ENCODE results near the gene MLNR. TPM values are rescaled to one million over a fixed set of nuclear protein-coding genes. Genes with fewer than 3 reads are reported as not detected.
A peak's percentile ranks its signal among the peaks of the same experiment; 100 is the strongest.

MLNR gene
- total RNA-seq, 2 donors from 2014 or later = 0.41 to 2.0 TPM

DNA sequence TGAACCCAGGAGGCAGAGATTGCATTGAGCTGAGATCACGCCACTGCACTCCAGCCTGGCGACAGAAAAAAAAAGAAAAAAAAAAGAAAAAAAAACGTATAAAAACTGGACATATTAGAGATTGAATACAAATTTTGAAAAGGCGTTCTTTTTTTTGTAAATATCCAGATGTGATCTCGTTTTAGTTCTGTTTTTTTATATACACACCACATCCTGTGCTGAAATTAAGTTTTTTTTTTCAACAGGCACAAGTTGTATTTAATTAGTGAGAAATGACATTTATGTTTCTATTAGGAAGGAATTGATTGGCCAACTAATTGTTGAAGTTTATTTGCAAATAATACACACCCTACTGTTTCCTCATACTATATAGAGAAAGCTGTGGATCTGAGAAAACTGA, 31.2 kb downstream of the MLNR start:
- TF ChIP-seq, protein P1, sequence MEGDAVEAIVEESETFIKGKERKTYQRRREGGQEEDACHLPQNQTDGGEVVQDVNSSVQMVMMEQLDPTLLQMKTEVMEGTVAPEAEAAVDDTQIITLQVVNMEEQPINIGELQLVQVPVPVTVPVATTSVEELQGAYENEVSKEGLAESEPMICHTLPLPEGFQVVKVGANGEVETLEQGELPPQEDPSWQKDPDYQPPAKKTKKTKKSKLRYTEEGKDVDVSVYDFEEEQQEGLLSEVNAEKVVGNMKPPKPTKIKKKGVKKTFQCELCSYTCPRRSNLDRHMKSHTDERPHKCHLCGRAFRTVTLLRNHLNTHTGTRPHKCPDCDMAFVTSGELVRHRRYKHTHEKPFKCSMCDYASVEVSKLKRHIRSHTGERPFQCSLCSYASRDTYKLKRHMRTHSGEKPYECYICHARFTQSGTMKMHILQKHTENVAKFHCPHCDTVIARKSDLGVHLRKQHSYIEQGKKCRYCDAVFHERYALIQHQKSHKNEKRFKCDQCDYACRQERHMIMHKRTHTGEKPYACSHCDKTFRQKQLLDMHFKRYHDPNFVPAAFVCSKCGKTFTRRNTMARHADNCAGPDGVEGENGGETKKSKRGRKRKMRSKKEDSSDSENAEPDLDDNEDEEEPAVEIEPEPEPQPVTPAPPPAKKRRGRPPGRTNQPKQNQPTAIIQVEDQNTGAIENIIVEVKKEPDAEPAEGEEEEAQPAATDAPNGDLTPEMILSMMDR (IDR thresholded peaks at IDR 0.05) = no peak
- no peak for DNase-seq (ENCODE audit: low spot score)
- Histone ChIP-seq H3K27ac (no peak overlapping the region), H3K4me1 (ENCODE audit: control insufficient read depth in 1 of 2, low read depth in 2 of 2) (peaks cover 10 to 21% of the 10 kb centered on the region in 2 donors), H3K9me3 (no peaks in the 10 kb centered on the region), H3K36me3 (peaks cover 9% of the 10 kb centered on the region), H3K27me3 (replicated peaks; ENCODE audit: insufficient read depth) (no peaks in the 10 kb centered on the region), H3K4me3 (no peak overlapping the region)
- no peak for ATAC-seq (ENCODE audit: insufficient number of reproducible peaks, low FRiP score, low read depth)

DNA sequence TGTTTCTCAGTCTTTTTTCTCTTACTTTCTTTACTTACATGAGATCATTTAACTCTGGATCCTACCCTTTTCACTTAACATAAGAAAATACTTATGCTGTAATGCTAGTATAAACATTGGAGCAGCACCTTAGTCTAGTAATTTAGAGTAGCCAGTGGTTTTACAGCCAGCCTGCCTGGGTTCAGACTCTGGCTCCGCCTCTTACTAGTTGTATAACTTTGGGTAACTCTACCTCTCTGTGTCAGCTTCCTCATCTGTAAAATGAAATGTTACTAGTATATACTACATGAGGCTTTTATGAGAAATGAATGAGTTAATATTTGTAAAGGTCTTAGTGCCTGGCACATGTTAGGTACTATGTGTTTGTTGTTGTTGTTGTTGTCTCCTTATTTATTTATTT, 33.2 kb downstream of the MLNR start:
- H3K9me3 ChIP-seq = no peaks in the 10 kb centered on the region
- ATAC-seq (ENCODE audit: insufficient number of reproducible peaks, low FRiP score, low read depth) = no peak

DNA sequence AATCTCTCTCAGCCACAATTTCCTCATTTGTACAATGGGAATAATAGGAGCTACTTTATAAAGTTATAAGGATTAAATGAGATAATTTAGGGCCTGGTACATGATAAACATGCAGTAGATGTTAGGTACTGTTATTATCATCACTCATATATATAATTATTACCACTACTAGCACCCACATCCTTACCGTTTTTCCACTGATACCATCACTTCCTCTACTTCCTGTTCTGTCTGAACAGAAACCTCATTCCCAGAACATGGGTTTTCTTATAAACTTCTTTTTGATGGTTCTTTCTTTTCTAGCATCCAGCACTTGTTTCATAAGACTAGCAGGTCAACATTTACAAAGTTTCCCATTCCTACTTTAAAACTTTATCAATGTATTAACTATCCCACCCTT, 33.9 kb downstream of the MLNR start:
- DNase-seq (ENCODE audit: low spot score) (no peak), ATAC-seq (ENCODE audit: insufficient number of reproducible peaks, low FRiP score, low read depth) (no peak)
- TF ChIP-seq, protein P1 (IDR thresholded peaks at IDR 0.05) = no peak
- H3K27ac ChIP-seq = no peak overlapping the region
- H3K4me3 ChIP-seq = no peak overlapping the region
- peaks cover 2 to 13% of the 10 kb centered on the region in 2 donors for H3K4me1 ChIP-seq (ENCODE audit: control insufficient read depth in 1 of 2, low read depth in 2 of 2)
- H3K36me3 ChIP-seq = peaks cover 11% of the 10 kb centered on the region
- H3K9me3 ChIP-seq = no peaks in the 10 kb centered on the region
- H3K27me3 ChIP-seq (replicated peaks; ENCODE audit: insufficient read depth) = no peaks in the 10 kb centered on the region

More for the DNA sequence above, 33.2 kb downstream of the MLNR start:
- H3K4me3 ChIP-seq = no peak overlapping the region
- no peak for DNase-seq (ENCODE audit: low spot score)
- no peak overlapping the region for H3K27ac ChIP-seq
- no peaks in the 10 kb centered on the region for H3K27me3 ChIP-seq (replicated peaks; ENCODE audit: insufficient read depth)
- H3K36me3 ChIP-seq = peaks cover 11% of the 10 kb centered on the region
- TF ChIP-seq, protein P1 (IDR thresholded peaks at IDR 0.05) = no peak
- peaks cover 7 to 14% of the 10 kb centered on the region in 2 donors for H3K4me1 ChIP-seq (ENCODE audit: control insufficient read depth in 1 of 2, low read depth in 2 of 2)

DNA sequence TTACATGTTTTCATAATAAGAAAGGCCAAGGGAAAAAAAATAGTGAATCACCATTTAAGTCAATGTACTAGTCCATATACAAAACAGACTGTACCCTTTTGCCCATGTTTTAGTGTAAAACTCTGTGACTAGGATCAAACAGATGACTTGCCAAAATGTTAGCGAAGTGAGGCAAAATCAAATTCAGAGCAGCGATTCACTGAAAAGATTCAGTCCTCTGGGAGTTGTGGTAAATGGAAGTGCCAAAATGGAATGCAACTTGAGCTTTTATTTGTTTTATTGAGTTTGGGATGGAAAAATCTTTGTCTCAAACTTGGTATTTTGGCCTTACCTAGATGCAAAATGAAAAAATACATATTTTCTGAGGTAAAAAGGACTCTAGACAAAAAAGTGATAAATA, 36.7 kb downstream of the MLNR start:
- peaks cover 26% of the 10 kb centered on the region for H3K36me3 ChIP-seq
- peaks cover 0 to 4% of the 10 kb centered on the region in 2 donors for H3K4me1 ChIP-seq (ENCODE audit: control insufficient read depth in 1 of 2, low read depth in 2 of 2)
- H3K4me3 ChIP-seq = no peak overlapping the region
- ATAC-seq (ENCODE audit: insufficient number of reproducible peaks, low FRiP score, low read depth) = no peak
- DNase-seq (ENCODE audit: low spot score) = no peak
- H3K27me3 ChIP-seq (replicated peaks; ENCODE audit: insufficient read depth) = no peaks in the 10 kb centered on the region
- TF ChIP-seq, protein P1 (IDR thresholded peaks at IDR 0.05) = no peak
- H3K9me3 ChIP-seq = no peaks in the 10 kb centered on the region
- no peak overlapping the region for H3K27ac ChIP-seq

DNA sequence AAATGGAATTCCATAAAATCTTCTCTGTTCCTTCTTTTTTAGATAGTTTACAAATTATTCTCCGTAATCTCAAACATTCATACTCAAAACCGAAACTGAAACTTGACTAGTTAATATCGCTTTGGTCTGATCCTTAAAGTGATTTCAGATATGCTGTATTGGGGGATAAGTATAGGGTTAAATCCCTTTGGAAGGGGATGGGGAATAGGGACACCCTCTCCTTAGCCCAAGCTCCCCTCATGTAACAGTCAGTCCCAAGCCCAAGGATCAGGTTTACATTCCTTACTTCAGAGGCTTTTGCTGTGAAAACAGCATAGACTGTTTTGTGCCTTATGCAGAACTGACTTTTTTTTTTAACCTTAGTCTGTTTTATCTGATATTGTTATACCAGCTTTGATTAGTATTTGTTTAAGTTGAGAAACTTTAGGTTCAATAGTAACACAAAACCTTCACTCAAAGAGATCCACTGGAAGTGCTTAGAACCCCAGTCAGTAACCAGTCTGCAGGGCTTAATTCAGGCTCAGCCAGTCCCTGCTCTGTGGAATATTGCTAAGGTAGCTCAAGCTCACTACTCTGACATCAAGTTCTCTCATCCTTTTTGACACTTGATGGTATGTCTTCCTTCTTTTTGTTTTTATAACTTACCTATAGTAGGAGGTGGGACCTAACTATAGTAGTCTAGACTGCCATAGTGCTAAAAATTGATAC, 38.1 kb downstream of the MLNR start:
- DNase-seq (ENCODE audit: low spot score) (no peak), ATAC-seq (ENCODE audit: insufficient number of reproducible peaks, low FRiP score, low read depth) (no peak)
- Histone ChIP-seq H3K9me3 (no peaks in the 10 kb centered on the region), H3K27ac (no peak overlapping the region), H3K4me1 (ENCODE audit: control insufficient read depth in 1 of 2, low read depth in 2 of 2) (no peaks in the 10 kb centered on the region), H3K27me3 (replicated peaks; ENCODE audit: insufficient read depth) (no peaks in the 10 kb centered on the region), H3K36me3 (peaks cover 26% of the 10 kb centered on the region), H3K4me3 (peak overlapping the region; percentile 43)
- TF ChIP-seq, protein P1 (IDR thresholded peaks at IDR 0.05) = no peak

Data from thoracic aorta (tissue), 2 donors.